Panc1 (cell line): ENCODE results near the gene NID1. TPM values are rescaled to one million over a fixed set of nuclear protein-coding genes. Genes with fewer than 3 reads are reported as not detected.

Experiments used
- ATAC-seq: fragments of 200-7000 bp; cut with Tn5 transposase; 2 replicates; pipeline ENCODE4 v1.9.1; 2020; ENCODE audit warnings: mild to moderate bottlenecking, moderate library complexity
- BruUV-seq: library from RNA; stranded (reverse); fragments of 400-500 nt; replicated peaks from 2 replicates; lab custom pipeline; 2021; lab: Mats Ljungman, UMichigan
- CTCF ChIA-PET: fragments of 300-600 bp; sonication (Branson Sonifier 250); formaldehyde crosslinking; loops from one replicate; lab custom pipeline; 2022; ENCODE audit warnings: antibody characterized with exemption; lab: Charles Lee
- POLR2A ChIA-PET: fragments of 300-600 bp; sonication (Branson Sonifier 250); formaldehyde crosslinking; loops from one replicate; lab custom pipeline; 2022; ENCODE audit warnings: antibody characterized with exemption; lab: Charles Lee
- DNase-seq: peaks from one replicate; pipeline ENCODE4 v3.0.0-alpha.2; 2010; ENCODE audit warnings: low read depth, low spot score
- H3K27ac ChIP-seq: 2 replicates; pipeline ENCODE4 v1.5.1; 2011; ENCODE audit warnings: mild to moderate bottlenecking, low read length, inconsistent platforms
- H3K27me3 ChIP-seq: fragments of 200-500 bp; sonication (Bioruptor generic); 2 replicates; pipeline ENCODE4 v1.6.0; 2014; ENCODE audit warnings: low read length, inconsistent platforms; ENCODE audit not compliant: control insufficient read depth, insufficient read depth
- H3K36me3 ChIP-seq: fragments of 200-500 bp; sonication (Bioruptor generic); 2 replicates; pipeline ENCODE4 v1.5.1; 2014; ENCODE audit warnings: inconsistent platforms, mild to moderate bottlenecking, low read length, moderate library complexity; ENCODE audit not compliant: control insufficient read depth, insufficient read depth
- H3K4me1 ChIP-seq: 2 replicates; pipeline ENCODE4 v1.5.1; 2011; ENCODE audit warnings: inconsistent platforms, mild to moderate bottlenecking, low read length, moderate library complexity; ENCODE audit not compliant: control insufficient read depth, insufficient read depth
- H3K4me3 ChIP-seq, 2 experiments: 2 replicates each; pipeline ENCODE4 v1.5.1; 2011 to 2012; ENCODE audit warnings: low read depth in 2 of 2, low read length in 2 of 2, mild to moderate bottlenecking in 2 of 2, inconsistent platforms in 1 of 2, moderate library complexity in 1 of 2
- H3K9me3 ChIP-seq: fragments of 200-500 bp; sonication (Bioruptor generic); 2 replicates; pipeline ENCODE4 v1.5.1; 2014; ENCODE audit warnings: low read depth, mild to moderate bottlenecking, inconsistent platforms, low read length, moderate library complexity; ENCODE audit not compliant: control insufficient read depth, insufficient read depth
- CTCF ChIP-seq: fragments of 450-650 bp; IDR thresholded peaks from 2 replicates; pipeline ENCODE4 v1.5.1; 2017; ENCODE audit warnings: mild to moderate bottlenecking
- POLR2AphosphoS5 ChIP-seq: IDR thresholded peaks from 2 replicates; pipeline ENCODE4 v1.6.1; 2012; ENCODE audit warnings: mild to moderate bottlenecking, low read depth, low read length, moderate library complexity
- REST ChIP-seq, 2 experiments: IDR thresholded peaks; 2 replicates each; pipeline ENCODE4 v1.6.1; 2011 to 2012; ENCODE audit warnings: low read depth in 2 of 2, control low read depth in 1 of 2, low read length in 1 of 2, mild to moderate bottlenecking in 1 of 2, moderate library complexity in 1 of 2; ENCODE audit not compliant: insufficient read depth in 1 of 2
- SIN3A ChIP-seq: IDR thresholded peaks from 2 replicates; pipeline ENCODE4 v1.6.1; 2012; ENCODE audit warnings: low read depth, mild to moderate bottlenecking, low read length, moderate library complexity, borderline replicate concordance; ENCODE audit not compliant: insufficient read depth
- TCF7L2 ChIP-seq: IDR thresholded peaks from 2 replicates; pipeline ENCODE4 v1.6.1; 2011; ENCODE audit warnings: mild to moderate bottlenecking, low read depth, low read length, inconsistent platforms
- in situ Hi-C: cut with HindIII; loops from 2 replicates; pipeline ENCODE4 v1.10.0; 2016; ENCODE audit warnings: low sequenced_read_pairs, low pct_unique_long_range_greater_than_20kb
- intact Hi-C: fragments of 100-400 bp; cut with micrococcal nuclease; formaldehyde crosslinking; loops from one replicate; pipeline ENCODE4 v1.10.0; 2022; ENCODE audit not compliant: unreplicated experiment
- total RNA-seq: library from RNA; stranded (reverse); gene quantifications from one replicate; pipeline ENCODE4 v1.2.1, GENCODE V29; 2021; ENCODE audit not compliant: unreplicated experiment

NID1 gene
- total RNA-seq, 1 experiment from 2014 or later: 89.3 TPM

GRCh38 chr1:236103646-236104218, 38.8 kb upstream of the NID1 start:
- no peaks in the 10 kb centered on the region for H3K9me3 ChIP-seq
- intact Hi-C loops (loop anchor here (5.0 to 10.0 kb wide), 5 partner anchors 181 to 641 kb away; partner anchors contain the start of genes EDARADD and ERO1B), in situ Hi-C loops (no loop called here)
- no TSS peak for BruUV-seq
- peaks cover 13% of the 10 kb centered on the region for H3K4me1 ChIP-seq
- POLR2A ChIA-PET: no interaction called here
- H3K4me3 ChIP-seq: no peak overlapping the region
- peak overlapping the region; percentile 55; the same call in 1 of the 2 replicates for H3K27ac ChIP-seq
- peak; percentile 78; the same call in 1 of the 2 replicates for ATAC-seq
- H3K36me3 ChIP-seq: no peaks in the 10 kb centered on the region
- CTCF ChIA-PET: no interaction called here
- DNase-seq: peak; percentile 39
- H3K27me3 ChIP-seq: no peaks in the 10 kb centered on the region
- TF ChIP-seq TCF7L2: no peak
- no peak for TF ChIP-seq SIN3A
- TF ChIP-seq POLR2AphosphoS5: no peak
- peak; percentile 85 for TF ChIP-seq CTCF

DNA sequence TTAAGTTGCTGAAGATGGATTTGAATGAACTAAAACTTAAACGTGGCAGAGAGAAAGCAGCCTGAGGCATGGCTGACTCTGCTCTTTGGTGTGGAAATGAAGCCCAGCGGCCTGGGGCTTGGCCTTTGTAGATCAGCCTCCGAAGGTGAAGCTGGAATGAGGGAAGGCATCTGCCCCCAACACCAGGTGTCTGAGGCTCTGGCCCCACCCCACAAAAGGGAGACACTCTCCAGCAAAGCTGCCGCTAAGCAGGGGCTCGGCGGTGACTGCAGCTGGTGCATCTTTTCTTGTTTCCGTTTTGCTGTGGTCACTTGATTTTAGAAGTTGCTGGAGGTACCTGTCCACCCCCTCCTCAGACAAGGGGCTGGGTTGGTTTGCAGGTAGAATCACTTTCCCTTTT, 38.2 kb upstream of the NID1 start:
- no peak for ATAC-seq
- POLR2A ChIA-PET: no interaction called here
- in situ Hi-C loops: no loop called here

More for the DNA sequence above, 38.2 kb upstream of the NID1 start:
- H3K9me3 ChIP-seq: no peaks in the 10 kb centered on the region
- no peaks in the 10 kb centered on the region for H3K27me3 ChIP-seq
- H3K36me3 ChIP-seq: no peaks in the 10 kb centered on the region
- H3K4me3 ChIP-seq: no peak overlapping the region
- intact Hi-C loops: loop anchor here (5.0 to 10.0 kb wide), 5 partner anchors 182 to 642 kb away; partner anchors contain the start of genes EDARADD and ERO1B
- no TSS peak for BruUV-seq
- CTCF ChIA-PET: no interaction called here
- H3K27ac ChIP-seq: peak overlapping the region; percentile 48; the same call in 1 of the 2 replicates
- peaks cover 13% of the 10 kb centered on the region for H3K4me1 ChIP-seq
- DNase-seq: no peak
- no peak for TF ChIP-seq POLR2AphosphoS5
- TF ChIP-seq REST (IDR thresholded peaks at IDR 0.05; ENCODE audit: insufficient read depth in 1 of 2, low read depth in 2 of 2, low read length in 1 of 2): no peak
- no peak for TF ChIP-seq TCF7L2
- TF ChIP-seq SIN3A: no peak
- no peak for TF ChIP-seq CTCF
